Stimulated activated CD4-positive, alpha-beta T cell treated with anti-CD3 and anti-CD28 coated beads, TNF-alpha, amount 100 ng/mL, for 4 hours (primary cell): ENCODE measurements around the gene PAPPA.

ENCODE experiments used
- DNase-seq, 3 experiments: peaks; one replicate each; pipeline ENCODE4 v3.0.0-alpha.2; 2020; ENCODE audit warnings: low read depth in 3 of 3

Gene PAPPA

DNA sequence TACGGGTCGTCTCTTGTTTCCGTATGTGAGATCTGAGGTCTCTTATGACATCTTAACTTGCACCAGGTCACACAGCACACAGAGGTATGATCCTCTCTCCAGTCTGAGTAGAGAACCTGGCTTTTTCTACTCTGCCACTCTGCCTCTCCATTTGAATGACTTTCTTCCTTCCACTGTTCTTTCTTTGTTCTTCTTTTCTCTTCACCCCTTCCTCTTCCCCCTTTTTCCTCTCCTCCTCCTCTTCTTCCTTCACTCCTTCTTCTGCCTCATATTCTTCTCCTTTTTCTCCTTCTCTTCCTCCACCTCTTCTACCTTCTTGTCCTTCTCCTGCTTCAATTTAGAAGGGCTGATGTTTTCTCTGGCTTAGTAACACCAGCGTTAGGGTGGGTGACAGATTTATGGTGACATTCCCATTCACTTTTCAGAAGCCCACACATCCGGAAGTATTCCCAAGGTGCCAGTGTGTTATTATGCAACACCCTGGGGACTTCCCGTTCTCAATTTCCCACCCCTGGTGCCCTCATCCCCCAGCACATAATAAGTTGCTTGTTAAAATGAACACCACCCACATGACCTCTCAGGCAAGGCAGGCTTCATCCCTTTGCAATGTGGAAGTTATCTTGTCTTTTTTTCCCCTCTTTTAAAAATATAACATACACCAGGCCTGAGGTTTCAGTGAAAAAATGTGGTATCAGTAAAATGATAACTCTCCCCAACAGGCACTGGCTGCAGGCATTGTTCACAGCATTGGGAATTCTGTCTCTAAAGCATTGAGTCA, 122.0 kb downstream of the PAPPA start:
- DNase-seq: no peak

DNA sequence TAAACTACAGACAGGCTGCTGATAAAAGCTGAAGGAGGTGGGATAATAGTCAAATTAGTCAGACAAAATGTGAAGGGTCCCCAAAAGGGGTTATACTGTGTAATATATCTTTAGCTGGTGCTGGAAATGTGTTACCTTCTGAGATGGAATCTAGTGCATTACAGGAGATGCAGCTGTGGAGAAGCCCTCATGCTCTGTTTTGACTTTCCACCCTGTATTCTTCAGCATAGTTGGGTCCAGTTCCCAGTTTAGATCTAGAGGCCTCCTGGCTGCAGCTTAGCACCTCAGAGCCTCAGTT, 122.6 kb downstream of the PAPPA start:
- DNase-seq: no peak

DNA sequence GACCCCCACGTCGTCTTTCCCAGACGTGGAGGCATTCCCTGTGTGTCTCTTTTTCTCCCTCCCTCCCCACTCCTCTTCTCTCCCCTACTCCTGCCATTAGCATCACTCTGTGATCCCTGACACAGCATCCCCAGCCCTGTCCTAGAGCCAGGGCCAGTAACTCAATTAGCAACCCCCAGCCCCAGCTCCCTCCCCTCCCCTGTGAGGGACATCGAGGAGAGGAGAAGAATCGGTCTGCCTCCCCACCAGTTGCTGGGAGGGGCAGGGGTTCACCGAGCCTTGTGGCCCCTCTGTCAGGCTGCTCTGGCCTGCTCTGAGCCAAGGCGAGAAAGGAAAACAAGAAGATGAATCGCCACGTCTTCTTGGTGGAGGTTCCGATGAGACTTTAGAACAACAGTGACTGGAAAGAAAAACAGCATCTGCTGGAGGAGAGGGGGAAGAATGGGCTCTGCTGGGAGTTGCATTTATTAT, 123.1 kb downstream of the PAPPA start:
- DNase-seq: no peak

DNA sequence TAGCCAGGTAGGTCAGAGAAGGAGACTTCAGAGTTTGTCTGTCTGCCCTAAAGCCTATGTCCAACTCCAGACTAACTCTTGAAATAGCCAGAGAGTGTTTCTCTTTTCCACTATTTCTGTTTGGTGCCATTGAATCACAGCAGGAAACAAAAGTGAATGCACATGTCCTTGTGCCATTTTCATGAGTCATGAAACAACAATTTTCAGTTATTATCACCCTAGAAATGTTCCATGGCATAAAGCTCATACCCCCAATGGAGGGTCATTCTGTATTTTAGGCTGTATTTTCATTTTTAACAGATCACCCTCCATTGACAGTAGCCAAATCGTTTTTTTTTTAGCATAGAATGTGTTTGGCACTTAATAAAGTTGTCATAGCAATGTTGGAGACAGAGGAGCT, 124.7 kb downstream of the PAPPA start:
- no peak for DNase-seq

DNA sequence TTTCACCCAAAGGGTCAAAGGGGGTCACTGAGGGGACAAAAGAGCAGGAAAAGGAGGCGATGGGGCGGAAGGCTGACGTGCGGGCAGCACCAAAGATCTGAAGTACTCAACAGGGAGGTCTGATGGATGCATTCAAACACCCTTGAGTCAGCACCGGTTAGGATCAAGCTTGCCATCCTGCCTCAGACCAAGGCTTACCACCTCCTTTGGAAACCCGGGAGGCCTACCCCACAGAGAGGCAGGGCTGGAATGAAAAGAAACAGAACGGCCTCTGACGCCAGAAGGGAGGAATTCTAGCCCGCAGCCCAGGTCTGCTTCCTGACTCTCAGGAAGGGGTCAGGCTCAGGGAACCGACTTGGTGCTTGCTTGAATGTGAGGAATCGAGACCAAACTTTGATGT, 125.6 kb downstream of the PAPPA start:
- no peak for DNase-seq

DNA sequence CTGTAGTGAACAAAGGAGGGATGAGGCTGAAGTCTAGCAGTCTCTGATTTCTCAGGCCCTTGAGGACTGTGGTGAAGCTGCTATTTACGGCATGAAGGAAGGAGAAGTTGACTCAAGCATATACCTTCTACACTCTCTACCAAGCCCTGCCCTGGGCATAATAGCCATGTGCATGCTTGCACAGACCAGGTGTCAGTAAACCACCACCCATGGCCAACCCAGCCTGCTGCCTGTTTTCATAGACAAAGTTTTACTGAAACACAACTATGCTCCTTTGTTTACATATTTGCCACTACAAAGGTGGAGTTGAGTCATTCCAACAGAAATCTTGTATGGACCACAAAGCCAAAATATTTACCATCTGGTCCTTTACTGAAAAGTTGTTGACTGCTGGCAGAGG, 126.9 kb downstream of the PAPPA start:
- DNase-seq: no peak

DNA sequence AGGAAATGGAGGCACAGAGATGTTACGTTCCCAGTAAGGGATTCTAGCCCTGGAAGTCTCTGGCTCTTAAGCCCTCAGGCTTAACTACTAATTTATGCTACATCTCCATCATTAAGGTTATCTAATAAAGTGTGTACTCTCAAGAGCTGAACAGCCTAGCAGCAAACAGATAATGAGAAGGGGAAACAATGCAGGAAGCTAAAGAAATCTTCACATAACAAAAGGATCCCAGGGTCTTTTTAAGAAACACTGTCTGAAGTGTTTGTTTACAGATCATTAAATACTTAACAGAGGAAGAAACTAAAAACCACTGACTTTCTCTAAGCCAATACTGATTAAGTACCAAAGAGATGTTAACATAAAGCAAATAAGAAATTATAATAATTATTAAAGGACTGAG, 129.0 kb downstream of the PAPPA start:
- no peak for DNase-seq

DNA sequence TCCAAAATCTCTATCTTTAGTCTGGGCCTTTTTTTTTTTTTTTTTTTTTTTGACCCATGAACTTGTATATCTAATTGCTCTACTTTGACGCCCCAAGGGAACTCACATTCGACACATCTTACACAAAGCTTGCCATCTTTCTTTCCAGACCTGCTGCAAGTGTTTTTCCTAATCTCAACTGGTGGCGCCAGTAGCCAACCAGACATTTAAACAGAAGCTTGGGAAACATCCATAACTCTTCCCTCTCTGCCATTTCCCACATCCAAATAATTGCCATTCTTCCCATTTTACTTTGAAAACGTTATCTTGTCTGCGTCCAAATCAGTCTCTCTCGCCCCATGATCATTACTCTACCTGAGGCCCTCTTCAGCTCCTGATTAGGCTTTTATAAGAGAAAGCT, 130.9 kb downstream of the PAPPA start:
- DNase-seq: no peak

DNA sequence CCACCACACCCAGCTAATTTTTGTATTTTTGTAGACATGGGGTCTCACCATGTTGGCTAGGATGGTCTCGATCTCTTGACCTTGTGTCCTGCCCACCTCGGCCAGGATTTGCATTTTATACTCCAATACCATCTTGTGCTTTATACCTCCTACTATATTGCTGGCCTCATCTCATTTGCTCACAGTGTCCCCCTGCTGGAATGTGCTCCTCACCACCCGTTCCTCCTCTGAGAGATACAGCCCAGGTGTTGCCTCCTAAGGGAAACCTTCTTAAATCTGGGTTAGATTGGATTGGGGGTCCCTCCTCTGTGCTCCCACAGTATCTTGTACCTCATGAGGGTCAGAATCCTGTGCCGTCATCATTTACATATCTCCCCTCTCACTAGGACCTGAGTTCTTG, 131.7 kb downstream of the PAPPA start:
- DNase-seq: no peak

DNA sequence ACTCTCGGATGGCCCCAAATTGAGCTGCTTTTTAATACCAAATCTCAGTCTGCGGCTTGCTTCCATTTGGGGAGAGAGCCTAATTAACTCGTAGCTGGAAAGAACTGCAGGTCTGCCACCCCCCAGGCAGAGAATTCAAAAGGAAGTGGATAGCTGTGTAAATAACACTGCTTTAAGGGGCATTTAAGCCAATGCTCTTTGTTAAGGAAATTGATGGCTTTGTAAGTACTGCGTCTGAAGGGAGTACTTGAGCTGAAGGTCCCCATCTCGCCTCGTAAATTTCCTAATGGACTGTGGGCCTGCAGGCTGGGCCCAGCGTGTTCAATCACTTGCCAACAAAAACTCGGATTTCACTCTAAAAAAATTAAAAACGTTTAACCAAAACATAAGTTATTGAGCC, 132.7 kb downstream of the PAPPA start:
- no peak for DNase-seq

DNA sequence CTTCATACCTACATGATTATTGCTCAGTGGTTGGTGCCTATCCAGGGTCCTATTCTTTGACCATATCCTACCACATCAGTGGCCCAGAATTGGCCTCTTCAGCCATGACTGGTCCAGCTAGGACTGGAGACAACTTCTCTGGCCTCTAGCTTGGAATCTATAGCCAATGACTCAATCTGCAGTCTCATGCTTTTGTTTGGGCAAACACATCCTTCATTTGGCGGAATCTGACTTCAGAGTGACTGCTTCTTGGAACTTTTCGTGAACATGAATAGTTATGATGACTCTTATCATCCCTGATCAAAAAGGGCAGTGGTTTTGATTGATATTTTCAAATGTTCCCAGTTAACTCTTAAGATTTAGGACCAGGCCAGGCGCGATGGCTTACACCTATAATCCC, 134.1 kb downstream of the PAPPA start:
- no peak for DNase-seq

DNA sequence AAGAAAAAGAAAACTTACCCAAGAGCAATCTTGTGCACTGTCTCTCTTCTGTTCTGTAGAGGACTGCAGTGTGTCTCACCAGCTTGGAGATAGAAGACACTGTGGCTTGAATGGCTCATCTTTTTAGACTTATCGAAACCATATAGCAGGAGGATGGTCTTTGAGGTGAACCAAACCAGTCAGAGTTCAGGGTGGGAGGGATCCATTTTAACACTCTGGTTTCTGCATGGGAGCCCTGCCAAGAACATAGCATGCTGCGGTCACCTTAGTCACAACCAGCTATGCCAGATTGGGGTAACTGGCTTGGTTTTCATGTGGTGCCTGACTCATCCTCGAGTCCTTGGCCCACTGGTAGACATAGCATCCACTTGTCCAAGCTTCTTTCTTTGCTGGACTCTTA, 135.1 kb downstream of the PAPPA start:
- DNase-seq: no peak

DNA sequence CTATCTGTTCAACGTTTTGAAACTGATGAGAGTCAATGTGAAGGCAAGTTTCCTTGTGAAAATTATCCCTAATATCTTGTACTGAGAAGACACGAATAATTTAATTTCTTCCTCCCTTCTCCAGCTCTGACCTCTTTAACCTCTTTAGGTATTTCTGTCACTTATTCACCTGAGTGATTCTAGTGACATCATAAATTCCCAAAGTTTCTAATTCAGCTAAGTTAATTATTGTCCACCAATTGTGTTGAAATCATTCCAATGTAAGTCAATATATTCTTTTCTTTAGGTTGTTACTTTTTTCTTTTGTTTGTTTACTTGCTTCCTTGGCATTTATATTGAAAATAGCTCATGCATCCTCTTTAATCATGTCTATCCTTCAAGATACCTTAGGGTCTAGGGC, 143.8 kb downstream of the PAPPA start:
- no peak for DNase-seq

DNA sequence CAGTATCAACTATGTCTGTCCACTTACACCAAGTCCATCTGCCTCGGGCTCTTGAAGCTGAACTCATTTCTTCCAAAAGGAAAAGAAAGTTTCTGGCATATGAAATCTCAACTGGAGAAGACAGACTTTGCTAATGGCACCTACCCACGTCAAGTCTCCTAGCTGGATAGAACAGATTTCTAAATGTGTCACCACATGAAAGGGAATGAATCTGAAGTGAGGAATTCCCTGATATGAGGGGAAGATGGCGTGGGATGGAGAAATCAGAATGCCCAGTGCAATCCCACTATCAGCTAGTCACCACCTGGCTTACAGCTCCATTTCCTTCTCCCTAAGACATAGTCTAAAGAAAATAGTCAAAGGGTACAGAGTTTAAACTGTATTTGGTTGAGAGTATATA, 144.7 kb downstream of the PAPPA start:
- DNase-seq: no peak

DNA sequence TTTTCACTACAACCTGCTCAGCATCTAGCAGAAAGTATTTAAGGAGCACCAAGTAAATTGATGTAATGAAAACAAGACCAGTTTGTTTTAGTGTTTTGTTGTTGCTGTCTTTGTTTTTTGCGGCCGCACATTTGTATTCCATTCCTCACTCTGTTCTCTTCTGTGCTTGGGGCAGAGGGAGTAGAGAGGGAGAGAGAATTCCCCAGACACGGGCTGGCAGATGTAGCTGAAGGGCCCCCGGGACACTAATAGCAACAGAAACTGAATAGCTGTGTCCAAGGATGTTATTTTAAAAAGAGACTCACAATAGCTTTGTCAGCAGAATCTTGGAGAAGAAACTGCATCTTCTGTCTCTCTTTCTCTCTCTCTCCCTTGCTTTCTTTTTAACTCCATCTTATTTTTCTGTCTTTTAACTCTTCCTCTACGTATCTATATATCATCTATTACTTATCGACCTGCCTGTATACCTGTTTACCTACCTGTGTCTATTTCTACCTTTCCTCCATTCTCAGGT, 145.3 kb downstream of the PAPPA start:
- no peak for DNase-seq

DNA sequence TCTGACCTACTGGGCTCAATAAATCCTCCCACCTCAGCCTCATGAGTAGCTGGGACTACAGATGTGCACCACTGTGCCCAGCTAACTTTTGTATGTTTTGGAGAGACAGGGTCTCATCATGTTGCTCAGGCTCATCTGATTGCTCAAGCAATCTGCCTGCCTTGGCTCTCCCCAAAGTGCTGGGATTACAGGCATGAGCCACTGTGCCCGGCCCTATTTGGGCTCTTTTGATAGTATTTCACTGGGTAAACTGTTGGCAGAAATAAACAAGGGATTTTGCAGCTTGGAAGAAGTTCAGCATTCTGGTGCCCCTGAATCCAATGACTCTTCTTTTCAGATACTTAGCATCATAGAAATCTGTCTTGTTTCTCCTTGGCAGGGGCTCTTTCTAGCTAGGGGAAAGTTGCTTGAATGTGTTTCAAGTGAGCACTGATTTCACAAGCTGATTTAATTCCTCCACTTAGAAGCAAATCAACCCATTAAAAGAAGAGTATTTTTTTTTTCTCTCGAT, 146.8 kb downstream of the PAPPA start:
- DNase-seq: no peak

DNA sequence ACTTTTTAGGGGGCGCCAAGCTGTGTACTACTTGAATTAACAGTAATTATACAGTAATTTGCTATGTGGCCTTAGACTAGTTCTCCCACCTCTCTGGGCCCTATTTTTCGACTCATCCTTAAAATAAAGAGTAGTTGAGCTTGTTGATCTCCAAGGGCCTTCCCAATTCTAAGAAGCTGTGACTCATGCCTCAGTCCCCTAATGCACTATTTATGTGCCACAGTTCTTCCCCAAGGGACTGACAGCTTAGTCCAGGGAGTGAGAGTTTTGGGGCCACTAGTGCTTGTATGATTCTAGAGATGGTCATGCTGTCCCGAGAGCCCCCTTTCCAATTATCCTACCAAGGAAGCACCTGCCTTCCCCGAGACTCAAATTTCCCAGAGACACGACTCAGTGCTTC, 149.7 kb downstream of the PAPPA start:
- DNase-seq: no peak

DNA sequence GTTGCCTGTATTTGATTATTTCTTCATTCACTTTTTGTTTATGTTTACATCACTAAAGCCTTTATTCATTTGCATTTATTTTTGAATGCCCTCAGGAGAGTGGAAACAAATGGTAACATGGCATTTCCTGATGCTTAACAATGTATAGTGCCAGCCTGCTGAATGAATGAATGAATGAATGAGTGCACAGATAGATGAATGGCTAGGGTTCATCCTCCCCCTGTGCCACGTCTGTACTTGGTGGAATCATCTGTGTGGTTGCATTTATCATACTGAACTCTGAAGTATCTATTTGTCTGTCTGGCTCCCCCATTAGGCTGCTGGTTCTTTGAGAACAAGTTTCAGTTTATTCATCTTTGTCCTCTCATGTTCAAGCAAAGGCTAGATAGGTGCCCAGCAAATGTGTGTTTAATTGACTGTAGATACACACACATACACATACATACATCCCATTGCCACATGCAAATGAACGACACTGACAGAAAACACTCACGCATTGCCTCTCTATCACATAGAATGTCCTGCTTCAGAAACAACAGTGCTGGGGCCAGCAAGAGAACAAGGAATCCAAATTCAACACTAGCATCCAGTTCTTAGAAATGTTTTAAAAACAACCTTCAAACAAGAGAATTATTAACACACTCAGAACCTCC, 150.4 kb downstream of the PAPPA start:
- DNase-seq: no peak

DNA sequence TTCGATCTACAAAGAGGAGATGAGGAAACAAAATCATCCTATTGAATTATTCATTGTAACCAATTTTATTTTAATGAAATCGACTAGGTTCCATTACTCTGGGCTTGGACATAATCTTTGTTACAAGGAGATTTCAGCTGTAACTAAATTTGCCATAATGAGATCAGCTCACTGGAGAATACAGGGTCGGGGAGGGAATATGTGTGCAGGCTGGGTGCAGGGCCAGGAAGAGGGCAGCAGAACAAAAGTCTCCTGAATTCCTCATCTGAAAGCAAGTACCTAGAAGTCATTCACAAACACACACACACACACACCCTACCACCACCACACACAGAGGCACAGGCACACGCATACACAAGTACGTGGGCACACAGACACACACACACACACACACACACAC, 151.2 kb downstream of the PAPPA start:
- no peak for DNase-seq

DNA sequence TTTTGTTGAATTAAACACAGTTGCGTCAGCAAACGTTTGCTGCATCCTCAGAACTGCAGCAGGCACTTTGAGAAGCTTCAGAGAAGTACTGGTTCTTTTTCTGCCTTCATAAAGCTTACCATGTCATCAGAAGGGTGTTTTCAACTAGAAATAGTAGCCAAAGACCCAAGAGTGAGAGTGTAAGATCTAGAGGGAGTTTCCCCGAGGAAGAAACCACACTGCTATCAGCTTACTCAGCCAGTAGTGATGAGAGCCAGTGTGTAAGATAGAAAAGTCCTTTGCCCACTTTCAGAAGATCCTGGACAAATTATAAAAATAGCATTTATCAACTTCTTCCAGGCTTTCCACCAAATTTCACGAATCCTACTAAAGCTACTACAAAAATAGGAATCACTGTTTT, 154.5 kb downstream of the PAPPA start:
- DNase-seq: no peak

DNA sequence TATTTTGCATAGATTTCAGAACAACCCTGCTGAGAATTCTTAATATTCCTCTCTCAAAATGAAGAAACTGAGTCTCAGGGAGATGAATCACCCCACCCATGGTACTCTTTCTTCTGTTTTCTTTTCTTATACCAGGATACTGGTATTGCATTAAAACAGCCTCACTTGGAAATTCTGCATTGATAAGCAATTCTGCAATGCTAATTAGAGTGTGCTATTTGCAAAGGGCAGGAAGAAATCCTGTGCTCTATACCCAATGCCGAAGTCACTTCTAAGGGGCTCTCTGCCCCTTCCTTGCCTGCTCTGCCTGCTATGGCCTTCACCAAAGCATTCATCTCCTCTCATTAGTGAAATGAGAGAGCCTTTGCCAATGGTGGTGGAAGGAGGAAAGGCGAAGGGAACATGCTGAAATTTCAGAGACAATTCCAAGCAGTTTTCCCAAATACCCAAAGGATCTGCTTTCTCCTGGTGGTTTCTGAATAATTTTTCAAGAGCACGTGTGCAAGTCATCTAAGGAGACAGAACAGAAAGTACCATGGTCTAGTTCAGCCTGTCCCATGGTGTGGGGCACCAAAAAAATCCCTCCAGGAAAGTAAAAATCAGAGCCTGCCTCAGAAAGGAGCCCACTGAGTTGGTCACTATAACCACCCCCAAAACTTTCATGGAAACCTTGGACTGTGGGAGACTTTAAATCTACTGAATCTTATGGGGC, 156.5 kb downstream of the PAPPA start:
- DNase-seq: no peak

DNA sequence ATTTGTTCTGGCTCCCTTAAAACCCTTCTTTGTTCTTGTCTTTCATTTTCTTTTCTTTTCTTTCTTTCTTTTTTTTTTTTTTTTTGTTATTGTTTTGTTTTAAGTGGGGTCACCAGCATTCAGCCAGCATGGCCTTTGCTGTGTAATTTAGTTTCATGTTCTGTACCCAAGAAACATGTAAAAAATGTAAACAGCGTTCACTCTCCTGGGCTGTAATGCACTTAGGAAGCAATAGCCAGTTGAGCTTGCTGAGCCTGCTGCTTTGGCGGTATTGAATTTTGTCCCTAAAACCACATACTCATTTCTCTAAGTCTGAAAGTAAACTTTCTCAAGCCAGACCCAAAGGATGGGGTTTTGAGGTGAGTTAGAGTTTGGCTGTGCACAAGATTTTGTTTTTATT, 158.6 kb downstream of the PAPPA start:
- no peak for DNase-seq

DNA sequence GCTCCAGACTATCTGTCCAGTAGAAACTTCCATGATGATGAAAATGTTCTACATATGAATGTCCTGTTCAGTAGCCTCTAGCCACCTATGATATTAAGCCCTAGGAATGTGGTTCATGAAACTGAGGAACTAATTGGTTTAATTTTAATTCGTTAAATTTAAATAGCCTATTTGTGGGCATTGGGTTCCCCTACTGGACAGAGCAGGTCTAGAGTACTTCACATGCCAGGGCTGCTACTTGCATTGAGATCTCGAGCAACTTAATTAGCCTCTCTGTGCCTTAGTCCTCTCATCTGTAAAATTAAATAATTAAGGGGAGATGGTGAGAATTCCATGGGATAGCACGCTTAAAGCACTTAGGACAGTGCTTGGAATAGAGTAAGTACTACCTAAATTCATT, 160.0 kb downstream of the PAPPA start:
- DNase-seq: no peak
